Tibial nerve (tissue), 4 donors: Measurements from ENCODE around the gene SLC2A9. TPM values are rescaled to one million over a fixed set of nuclear protein-coding genes. Genes with fewer than 3 reads are reported as not detected.

Experiments
- DNase-seq, 2 donors: peaks; one replicate each; pipeline ENCODE4 v3.0.0-alpha.2; 2019; ENCODE audit warnings: low spot score in 2 of 2
- H3K27ac ChIP-seq, 4 donors: fragments of 200-600 bp; sonication (generic) in 3 of 4; one replicate each; pipeline ENCODE4 v1.5.1; 2017 to 2019; ENCODE audit warnings: mild to moderate bottlenecking in 1 of 4
- H3K27me3 ChIP-seq, 2 donors: fragments of 200-600 bp; sonication (generic) in 1 of 2; one replicate each; pipeline versions ENCODE4 v1.5.1 to v1.6.0; 2017 to 2019
- H3K36me3 ChIP-seq, 3 donors: fragments of 200-600 bp; sonication (generic); one replicate each; pipeline ENCODE4 v1.5.1; 2018 to 2019
- H3K4me1 ChIP-seq, 4 donors: fragments of 200-600 bp; sonication (generic) in 3 of 4; one replicate each; pipeline ENCODE4 v1.5.1; 2017 to 2019
- H3K4me3 ChIP-seq, 4 donors: fragments of 200-600 bp; sonication (generic) in 3 of 4; one replicate each; pipeline ENCODE4 v1.5.1; 2017 to 2019; ENCODE audit warnings: mild to moderate bottlenecking in 1 of 4, moderate library complexity in 1 of 4
- H3K9me3 ChIP-seq, 4 donors: fragments of 200-600 bp; sonication (generic) in 3 of 4; one replicate each; pipeline ENCODE4 v1.5.1; 2017 to 2019
- EP300 ChIP-seq, 2 donors: sonication (generic); formaldehyde crosslinking; IDR thresholded peaks; one replicate each; pipeline ENCODE4 v1.6.1; 2017; ENCODE audit warnings: antibody characterized with exemption in 2 of 2, mild to moderate bottlenecking in 1 of 2
- POLR2A ChIP-seq, 2 donors: fragments of 450-650 bp; IDR thresholded peaks; one replicate each; pipeline ENCODE4 v1.6.1; 2017; ENCODE audit warnings: antibody characterized with exemption in 2 of 2, mild to moderate bottlenecking in 2 of 2, moderate library complexity in 2 of 2
- WGBS, 2 donors: methylation state at CpG; one replicate each; pipeline ENCODE4 v1.1.5; 2018; 5-methylcytosine and 5-hydroxymethylcytosine counted together
- total RNA-seq, 4 donors: library from RNA; depleted of rRNA; stranded (reverse); fragments of >200 nt; gene quantifications; one replicate each; pipeline ENCODE4 v1.1.0, GENCODE V29; 2016
- TF ChIP-seq, protein P1 (sequence below), 5 experiments: fragments of 200-600 bp in 3 of 5; fragments of 450-650 bp in 2 of 5; sonication (generic) in 3 of 5; IDR thresholded peaks; one replicate each; pipeline ENCODE4 v1.5.1; 2016 to 2019; ENCODE audit warnings: antibody characterized with exemption in 5 of 5, mild to moderate bottlenecking in 3 of 5, moderate library complexity in 2 of 5

The SLC2A9 gene
- total RNA-seq, 4 donors from 2014 or later: 2.7 to 10.7 (median 6.0) TPM

DNA sequence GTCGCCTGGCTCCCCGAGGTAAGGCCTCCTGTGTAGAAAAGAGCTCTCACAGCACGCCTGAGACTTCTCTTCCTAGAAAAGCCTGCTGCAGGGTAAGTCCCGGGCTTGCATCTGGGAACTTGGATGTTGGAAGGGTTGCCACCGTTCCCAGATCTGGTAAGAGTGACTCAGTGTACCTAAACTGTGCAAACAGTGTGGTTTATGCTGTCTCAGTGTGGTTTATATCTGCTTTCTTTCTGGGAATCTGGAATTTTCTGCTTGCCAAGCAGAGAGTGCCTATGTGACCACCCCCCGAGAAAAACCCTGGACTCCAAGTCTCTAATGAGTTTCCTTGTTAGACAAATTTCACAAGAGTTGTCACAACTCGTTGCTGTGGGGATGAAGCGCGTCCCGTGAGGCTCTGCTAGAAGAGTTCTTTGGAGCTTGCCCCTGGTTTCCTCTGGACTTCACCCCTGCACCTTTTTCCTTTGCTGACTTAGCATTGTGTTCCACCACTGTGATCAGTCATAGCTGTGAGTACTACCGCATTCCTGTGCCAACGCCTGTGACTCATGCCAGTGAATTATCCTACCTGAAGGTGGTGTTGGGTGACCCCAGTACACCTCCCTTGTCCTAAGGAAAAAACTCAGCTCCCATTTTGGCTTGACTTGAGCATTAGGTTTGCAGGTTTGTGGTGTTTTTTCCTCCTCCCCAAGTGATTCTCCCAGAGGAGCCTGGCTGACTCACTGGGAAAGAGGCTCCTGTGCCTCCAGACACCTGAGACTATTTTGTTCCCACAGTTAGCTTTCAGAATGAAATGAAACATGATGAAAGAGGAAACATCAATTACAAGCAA, 14.5 kb downstream of the SLC2A9 start:
- no peak for DNase-seq
- WGBS, 2 donors: 60 to 69% methylated on average over 12 of the region's 12 CpGs
- no peak overlapping the region for H3K4me3 ChIP-seq

DNA sequence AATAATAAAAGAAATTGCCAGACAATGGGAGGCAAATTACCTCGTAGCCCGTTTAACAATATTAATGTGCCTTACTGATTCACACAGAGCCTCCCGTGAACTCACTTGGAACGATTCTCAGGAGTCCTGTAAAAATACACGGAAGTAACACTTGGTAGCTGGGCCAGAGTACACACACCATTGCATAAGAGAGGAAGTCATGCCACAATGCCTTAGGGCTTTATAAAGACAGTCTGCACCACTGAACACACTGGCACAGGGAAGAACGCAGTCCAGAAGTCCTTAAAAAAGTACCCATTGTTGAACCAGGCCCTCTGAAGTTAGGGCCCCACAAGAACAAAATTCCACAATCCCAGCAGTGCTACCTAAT, 15.1 kb downstream of the SLC2A9 start:
- H3K36me3 ChIP-seq: no peaks in the 10 kb centered on the region
- WGBS, 2 donors: 7 to 23% methylated on average over 6 of the region's 6 CpGs
- H3K9me3 ChIP-seq: no peaks in the 10 kb centered on the region
- H3K4me1 ChIP-seq: peaks cover 0 to 36% (median 26%) of the 10 kb centered on the region in 4 donors
- peak; percentile 56 to 90 for TF ChIP-seq EP300 (IDR thresholded peaks at IDR 0.05)
- no peak for TF ChIP-seq POLR2A (IDR thresholded peaks at IDR 0.05)
- TF ChIP-seq, protein P1, sequence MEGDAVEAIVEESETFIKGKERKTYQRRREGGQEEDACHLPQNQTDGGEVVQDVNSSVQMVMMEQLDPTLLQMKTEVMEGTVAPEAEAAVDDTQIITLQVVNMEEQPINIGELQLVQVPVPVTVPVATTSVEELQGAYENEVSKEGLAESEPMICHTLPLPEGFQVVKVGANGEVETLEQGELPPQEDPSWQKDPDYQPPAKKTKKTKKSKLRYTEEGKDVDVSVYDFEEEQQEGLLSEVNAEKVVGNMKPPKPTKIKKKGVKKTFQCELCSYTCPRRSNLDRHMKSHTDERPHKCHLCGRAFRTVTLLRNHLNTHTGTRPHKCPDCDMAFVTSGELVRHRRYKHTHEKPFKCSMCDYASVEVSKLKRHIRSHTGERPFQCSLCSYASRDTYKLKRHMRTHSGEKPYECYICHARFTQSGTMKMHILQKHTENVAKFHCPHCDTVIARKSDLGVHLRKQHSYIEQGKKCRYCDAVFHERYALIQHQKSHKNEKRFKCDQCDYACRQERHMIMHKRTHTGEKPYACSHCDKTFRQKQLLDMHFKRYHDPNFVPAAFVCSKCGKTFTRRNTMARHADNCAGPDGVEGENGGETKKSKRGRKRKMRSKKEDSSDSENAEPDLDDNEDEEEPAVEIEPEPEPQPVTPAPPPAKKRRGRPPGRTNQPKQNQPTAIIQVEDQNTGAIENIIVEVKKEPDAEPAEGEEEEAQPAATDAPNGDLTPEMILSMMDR (IDR thresholded peaks at IDR 0.05): no peak
- H3K27me3 ChIP-seq: no peaks in the 10 kb centered on the region
- peak overlapping the region; percentile 48 to 78 (median 60) for H3K27ac ChIP-seq
- DNase-seq: peak in 1 of 2 donors; percentile 79
- no peak overlapping the region for H3K4me3 ChIP-seq

More for the DNA sequence above, 14.5 kb downstream of the SLC2A9 start:
- H3K36me3 ChIP-seq: no peaks in the 10 kb centered on the region
- H3K4me1 ChIP-seq: peaks cover 0 to 36% (median 26%) of the 10 kb centered on the region in 4 donors
- H3K27me3 ChIP-seq: no peaks in the 10 kb centered on the region
- no peaks in the 10 kb centered on the region for H3K9me3 ChIP-seq
- H3K27ac ChIP-seq: peak overlapping the region; percentile 48 to 78 (median 60)
- no peak for TF ChIP-seq EP300 (IDR thresholded peaks at IDR 0.05)

DNA sequence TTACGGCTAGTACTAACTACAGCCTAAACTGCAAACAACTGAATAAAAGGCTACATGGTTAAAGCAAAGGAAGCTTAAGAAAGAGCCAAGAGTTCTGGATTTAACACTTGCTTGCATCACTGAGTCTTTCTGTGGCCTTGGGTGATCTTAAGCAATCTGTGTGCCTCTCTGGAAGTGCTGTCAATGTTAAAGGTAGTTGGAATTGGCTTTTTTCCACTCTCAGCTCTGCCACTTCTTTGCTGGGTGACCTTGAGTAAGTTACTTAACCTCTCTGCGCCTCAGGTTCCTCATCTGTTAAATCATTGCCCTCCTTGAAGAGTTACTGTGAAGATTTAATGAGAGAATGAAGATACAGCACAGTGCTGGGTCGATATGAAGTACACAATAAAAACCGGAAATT, 15.7 kb downstream of the SLC2A9 start:
- Histone ChIP-seq H3K27ac (peak overlapping the region in 3 of 4 donors; percentile 35 to 78 (median 48)), H3K4me1 (peaks cover 0 to 36% (median 26%) of the 10 kb centered on the region in 4 donors), H3K9me3 (no peaks in the 10 kb centered on the region), H3K27me3 (no peaks in the 10 kb centered on the region), H3K36me3 (no peaks in the 10 kb centered on the region), H3K4me3 (no peak overlapping the region)
- TF ChIP-seq POLR2A (IDR thresholded peaks at IDR 0.05) (no peak), EP300 (IDR thresholded peaks at IDR 0.05) (no peak)
- TF ChIP-seq, protein P1 (IDR thresholded peaks at IDR 0.05): no peak
- no peak for DNase-seq
- WGBS, 2 donors: 58 to 63% methylated on average over 4 of the region's 4 CpGs

DNA sequence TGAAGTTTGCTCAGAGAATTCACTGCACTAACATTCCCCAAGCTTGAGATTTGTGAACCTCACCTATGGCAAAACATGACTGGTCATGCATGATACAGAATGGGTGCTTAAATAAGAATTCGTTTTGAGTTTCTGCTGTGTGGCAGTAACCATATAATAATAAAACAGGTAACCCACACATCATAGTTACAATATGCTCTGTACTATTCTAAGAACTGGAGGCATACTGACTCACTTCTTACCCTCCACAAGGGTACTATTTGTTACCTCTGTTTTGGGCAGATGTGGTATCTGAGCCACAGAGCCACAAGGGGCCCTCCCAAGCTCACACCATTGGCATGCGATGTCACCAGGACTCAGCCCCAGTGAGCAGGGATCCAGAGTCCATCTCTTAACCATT, 17.6 kb downstream of the SLC2A9 start:
- no peak for DNase-seq
- WGBS, 2 donors: 91 to 96% methylated on average over 2 of the region's 2 CpGs
- H3K4me1 ChIP-seq: peaks cover 0 to 36% (median 26%) of the 10 kb centered on the region in 4 donors
- no peak overlapping the region for H3K4me3 ChIP-seq
- H3K36me3 ChIP-seq: no peaks in the 10 kb centered on the region
- H3K27me3 ChIP-seq: no peaks in the 10 kb centered on the region
- H3K9me3 ChIP-seq: no peaks in the 10 kb centered on the region
- H3K27ac ChIP-seq: no peak overlapping the region
- TF ChIP-seq, protein P1 (IDR thresholded peaks at IDR 0.05): no peak
- no peak for TF ChIP-seq POLR2A (IDR thresholded peaks at IDR 0.05)

DNA sequence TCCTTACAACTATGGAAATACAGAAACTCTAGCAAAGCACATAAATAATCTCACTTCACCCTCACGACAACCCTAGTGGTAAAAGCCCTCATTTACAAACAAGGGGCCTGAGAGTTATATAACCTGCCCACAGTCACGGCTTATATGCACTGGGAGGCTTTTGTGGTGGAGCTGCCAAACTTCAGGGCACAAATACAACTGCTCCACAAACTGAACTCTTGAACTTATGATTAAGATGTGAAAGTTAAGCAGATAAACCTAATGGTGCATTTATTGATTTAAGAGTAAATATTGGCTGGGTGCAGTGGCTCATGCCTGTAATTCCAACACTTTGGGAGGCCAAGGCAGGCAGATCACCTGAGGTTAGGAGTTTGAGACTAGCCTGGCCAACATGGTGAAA, 19.0 kb downstream of the SLC2A9 start:
- 38 to 60% methylated on average over 2 of the region's 2 CpGs for WGBS, 2 donors
- no peak overlapping the region for H3K4me3 ChIP-seq
- H3K36me3 ChIP-seq: no peaks in the 10 kb centered on the region
- no peak for DNase-seq
- H3K4me1 ChIP-seq: peaks cover 0 to 23% (median 16%) of the 10 kb centered on the region in 4 donors
- no peaks in the 10 kb centered on the region for H3K9me3 ChIP-seq
- no peaks in the 10 kb centered on the region for H3K27me3 ChIP-seq
- TF ChIP-seq POLR2A (IDR thresholded peaks at IDR 0.05) (no peak), EP300 (IDR thresholded peaks at IDR 0.05) (no peak)
- TF ChIP-seq, protein P1 (IDR thresholded peaks at IDR 0.05): no peak
- H3K27ac ChIP-seq: no peak overlapping the region
